HEK293 (cell line): Measurements from ENCODE around the gene NFATC1.

ENCODE experiments used
- CTCF ChIA-PET: fragments of 350-600 bp; formaldehyde crosslinking; extraction: SDS; loops from one replicate; lab custom pipeline; 2021; ENCODE audit warnings: antibody characterized with exemption; lab: Yijun Ruan, JAX
- POLR2A ChIA-PET: fragments of 300-600 bp; formaldehyde crosslinking; extraction: SDS; loops from one replicate; lab custom pipeline; 2020; ENCODE audit warnings: antibody characterized with exemption, inconsistent platforms; lab: Yijun Ruan, JAX
- H3K27ac ChIP-seq: fragments of 200-500 bp; sonication (Bioruptor generic); 2 replicates; pipeline ENCODE4 v1.5.1; 2014; ENCODE audit warnings: low read depth, low read length, control low read depth, inconsistent platforms; ENCODE audit errors: extremely low read depth
- H3K36me3 ChIP-seq, 2 experiments: fragments of 200-500 bp in 1 of 2; sonication (Bioruptor generic) in 1 of 2; 1 replicate in 1 of 2; 2 replicates in 1 of 2; pipeline ENCODE4 v1.5.1; 2014 to 2017; ENCODE audit warnings: inconsistent platforms in 2 of 2, low read length in 2 of 2; ENCODE audit not compliant: control insufficient read depth in 2 of 2, insufficient read depth in 1 of 2
- H3K4me1 ChIP-seq: fragments of 200-500 bp; sonication (Bioruptor generic); 2 replicates; pipeline ENCODE4 v1.5.1; 2014; ENCODE audit warnings: mild to moderate bottlenecking, low read length, inconsistent platforms; ENCODE audit not compliant: control insufficient read depth, insufficient read depth
- H3K4me3 ChIP-seq: 2 replicates; pipeline ENCODE4 v1.5.1; 2011; ENCODE audit warnings: low read depth, mild to moderate bottlenecking, control low read depth, low read length, moderate library complexity
- H3K9me3 ChIP-seq: fragments of 200-500 bp; sonication (Bioruptor generic); 2 replicates; pipeline ENCODE4 v1.5.1; 2014; ENCODE audit warnings: low read depth, low read length, inconsistent platforms; ENCODE audit not compliant: control insufficient read depth, insufficient read depth
- GLIS1 ChIP-seq: fragments of 450-650 bp; formaldehyde crosslinking; IDR thresholded peaks from 2 replicates; pipeline ENCODE4 v1.5.1; 2016; ENCODE audit warnings: missing biosample characterization, missing genetic modification characterization
- GLIS2 ChIP-seq: fragments of 450-650 bp; formaldehyde crosslinking; IDR thresholded peaks from 2 replicates; pipeline ENCODE4 v1.5.1; 2016; ENCODE audit warnings: missing biosample characterization, missing genetic modification characterization
- KLF7 ChIP-seq: fragments of 450-650 bp; formaldehyde crosslinking; IDR thresholded peaks from 2 replicates; pipeline ENCODE4 v1.5.1; 2016; ENCODE audit warnings: missing biosample characterization, missing genetic modification characterization, borderline replicate concordance
- ZNF133 ChIP-seq: fragments of 450-650 bp; formaldehyde crosslinking; IDR thresholded peaks from 2 replicates; pipeline ENCODE4 v1.5.1; 2016; ENCODE audit warnings: missing biosample characterization, missing genetic modification characterization
- ZNF140 ChIP-seq: fragments of 450-650 bp; formaldehyde crosslinking; IDR thresholded peaks from 2 replicates; pipeline ENCODE4 v1.5.1; 2016; ENCODE audit warnings: missing biosample characterization, missing genetic modification characterization
- ZNF174 ChIP-seq: fragments of 450-650 bp; formaldehyde crosslinking; IDR thresholded peaks from 2 replicates; pipeline ENCODE4 v1.5.0; 2017; ENCODE audit warnings: missing biosample characterization, mild to moderate bottlenecking, missing genetic modification characterization
- ZNF23 ChIP-seq: fragments of 450-650 bp; formaldehyde crosslinking; IDR thresholded peaks from 2 replicates; pipeline ENCODE4 v1.5.1; 2016; ENCODE audit warnings: missing biosample characterization, missing genetic modification characterization, borderline replicate concordance
- ZNF266 ChIP-seq: fragments of 450-650 bp; formaldehyde crosslinking; IDR thresholded peaks from 2 replicates; pipeline ENCODE4 v1.5.1; 2016; ENCODE audit warnings: missing biosample characterization, missing genetic modification characterization, low read depth
- ZNF521 ChIP-seq: fragments of 450-650 bp; formaldehyde crosslinking; IDR thresholded peaks from 2 replicates; pipeline ENCODE4 v1.5.1; 2017; ENCODE audit warnings: missing biosample characterization, mild to moderate bottlenecking, missing genetic modification characterization
- ZNF585B ChIP-seq: fragments of 450-650 bp; formaldehyde crosslinking; IDR thresholded peaks from 2 replicates; pipeline ENCODE4 v1.5.1; 2016; ENCODE audit warnings: missing biosample characterization, missing genetic modification characterization
- ZNF701 ChIP-seq: fragments of 450-650 bp; formaldehyde crosslinking; IDR thresholded peaks from 2 replicates; pipeline ENCODE4 v1.5.1; 2016; ENCODE audit warnings: missing biosample characterization, missing genetic modification characterization
- ZNF843 ChIP-seq: fragments of 450-650 bp; formaldehyde crosslinking; IDR thresholded peaks from 2 replicates; pipeline ENCODE4 v1.5.1; 2016; ENCODE audit warnings: missing biosample characterization, missing genetic modification characterization
- TF ChIP-seq, protein P1 (sequence below): fragments of 450-650 bp; IDR thresholded peaks from 2 replicates; pipeline ENCODE4 v1.5.1; 2018; ENCODE audit warnings: missing biosample characterization, missing genetic modification characterization
- TF ChIP-seq, protein P2 (sequence below): fragments of 450-650 bp; formaldehyde crosslinking; IDR thresholded peaks from 2 replicates; pipeline ENCODE4 v1.5.1; 2017; ENCODE audit warnings: missing biosample characterization, missing genetic modification characterization
- TF ChIP-seq, protein P3 (sequence below): fragments of 450-650 bp; formaldehyde crosslinking; IDR thresholded peaks from 2 replicates; pipeline ENCODE4 v1.5.1; 2016; ENCODE audit warnings: missing biosample characterization, missing genetic modification characterization
- TF ChIP-seq, protein P4 (sequence below): fragments of 450-650 bp; formaldehyde crosslinking; IDR thresholded peaks from 2 replicates; pipeline ENCODE4 v1.5.1; 2016; ENCODE audit warnings: missing biosample characterization, missing genetic modification characterization
- TF ChIP-seq, protein P5 (sequence below): fragments of 450-650 bp; formaldehyde crosslinking; IDR thresholded peaks from 2 replicates; pipeline ENCODE4 v1.5.0; 2017; ENCODE audit warnings: missing biosample characterization, missing genetic modification characterization, borderline replicate concordance
- TF ChIP-seq, protein P6 (sequence below): fragments of 450-650 bp; formaldehyde crosslinking; IDR thresholded peaks from 2 replicates; pipeline ENCODE4 v1.5.1; 2016; ENCODE audit warnings: missing biosample characterization, missing genetic modification characterization, low read depth
- TF ChIP-seq, protein P7 (sequence below): fragments of 450-650 bp; formaldehyde crosslinking; IDR thresholded peaks from 2 replicates; pipeline ENCODE4 v1.5.1; 2016; ENCODE audit warnings: missing biosample characterization, missing genetic modification characterization

NFATC1 gene

DNA sequence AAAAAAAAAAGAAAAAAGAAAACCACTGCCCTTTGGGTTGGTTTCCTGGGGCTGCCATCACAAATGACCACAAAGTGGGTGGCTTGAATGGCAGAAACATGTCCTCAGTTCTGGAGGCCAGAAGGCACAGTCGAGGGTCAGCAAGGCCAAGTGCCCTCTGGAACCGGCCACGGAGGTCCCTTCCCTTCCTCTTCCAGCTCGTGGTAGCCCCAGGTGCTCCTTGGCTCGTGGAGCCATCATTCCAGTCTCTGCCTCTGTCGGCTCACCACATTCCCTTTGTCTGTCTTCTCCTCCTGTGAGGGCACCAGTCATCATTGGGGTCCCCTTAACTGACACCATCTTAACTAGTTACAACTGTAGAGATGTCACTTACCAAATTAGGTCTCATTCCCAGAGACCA, 8.5 kb upstream of the NFATC1 start:
- TF ChIP-seq ZNF133, result no peak
- no peak for TF ChIP-seq GLIS1 (tag by site-specific recombination)
- no peak for TF ChIP-seq ZNF266 (tag by site-specific recombination)
- TF ChIP-seq GLIS2 (tag by site-specific recombination), result no peak
- no peak for TF ChIP-seq KLF7
- TF ChIP-seq, protein P1, sequence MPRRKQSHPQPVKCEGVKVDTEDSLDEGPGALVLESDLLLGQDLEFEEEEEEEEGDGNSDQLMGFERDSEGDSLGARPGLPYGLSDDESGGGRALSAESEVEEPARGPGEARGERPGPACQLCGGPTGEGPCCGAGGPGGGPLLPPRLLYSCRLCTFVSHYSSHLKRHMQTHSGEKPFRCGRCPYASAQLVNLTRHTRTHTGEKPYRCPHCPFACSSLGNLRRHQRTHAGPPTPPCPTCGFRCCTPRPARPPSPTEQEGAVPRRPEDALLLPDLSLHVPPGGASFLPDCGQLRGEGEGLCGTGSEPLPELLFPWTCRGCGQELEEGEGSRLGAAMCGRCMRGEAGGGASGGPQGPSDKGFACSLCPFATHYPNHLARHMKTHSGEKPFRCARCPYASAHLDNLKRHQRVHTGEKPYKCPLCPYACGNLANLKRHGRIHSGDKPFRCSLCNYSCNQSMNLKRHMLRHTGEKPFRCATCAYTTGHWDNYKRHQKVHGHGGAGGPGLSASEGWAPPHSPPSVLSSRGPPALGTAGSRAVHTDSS, result no peak
- no peak for TF ChIP-seq ZNF140 (tag by site-specific recombination)
- TF ChIP-seq ZNF521 (tag by site-specific recombination), result no peak
- TF ChIP-seq ZNF843 (tag by site-specific recombination), result no peak
- TF ChIP-seq ZNF585B (tag by site-specific recombination), result no peak
- TF ChIP-seq, protein P2, sequence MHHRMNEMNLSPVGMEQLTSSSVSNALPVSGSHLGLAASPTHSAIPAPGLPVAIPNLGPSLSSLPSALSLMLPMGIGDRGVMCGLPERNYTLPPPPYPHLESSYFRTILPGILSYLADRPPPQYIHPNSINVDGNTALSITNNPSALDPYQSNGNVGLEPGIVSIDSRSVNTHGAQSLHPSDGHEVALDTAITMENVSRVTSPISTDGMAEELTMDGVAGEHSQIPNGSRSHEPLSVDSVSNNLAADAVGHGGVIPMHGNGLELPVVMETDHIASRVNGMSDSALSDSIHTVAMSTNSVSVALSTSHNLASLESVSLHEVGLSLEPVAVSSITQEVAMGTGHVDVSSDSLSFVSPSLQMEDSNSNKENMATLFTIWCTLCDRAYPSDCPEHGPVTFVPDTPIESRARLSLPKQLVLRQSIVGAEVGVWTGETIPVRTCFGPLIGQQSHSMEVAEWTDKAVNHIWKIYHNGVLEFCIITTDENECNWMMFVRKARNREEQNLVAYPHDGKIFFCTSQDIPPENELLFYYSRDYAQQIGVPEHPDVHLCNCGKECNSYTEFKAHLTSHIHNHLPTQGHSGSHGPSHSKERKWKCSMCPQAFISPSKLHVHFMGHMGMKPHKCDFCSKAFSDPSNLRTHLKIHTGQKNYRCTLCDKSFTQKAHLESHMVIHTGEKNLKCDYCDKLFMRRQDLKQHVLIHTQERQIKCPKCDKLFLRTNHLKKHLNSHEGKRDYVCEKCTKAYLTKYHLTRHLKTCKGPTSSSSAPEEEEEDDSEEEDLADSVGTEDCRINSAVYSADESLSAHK (tag by site-specific recombination), result no peak
- H3K36me3 ChIP-seq, result no peaks in the 10 kb centered on the region
- CTCF ChIA-PET, result interaction anchor here (0.6 to 1.5 kb wide), 2 partner anchors 140 to 143 kb away, joined by 4 to 9 read pairs; no protein-coding TSS in a partner anchor

DNA sequence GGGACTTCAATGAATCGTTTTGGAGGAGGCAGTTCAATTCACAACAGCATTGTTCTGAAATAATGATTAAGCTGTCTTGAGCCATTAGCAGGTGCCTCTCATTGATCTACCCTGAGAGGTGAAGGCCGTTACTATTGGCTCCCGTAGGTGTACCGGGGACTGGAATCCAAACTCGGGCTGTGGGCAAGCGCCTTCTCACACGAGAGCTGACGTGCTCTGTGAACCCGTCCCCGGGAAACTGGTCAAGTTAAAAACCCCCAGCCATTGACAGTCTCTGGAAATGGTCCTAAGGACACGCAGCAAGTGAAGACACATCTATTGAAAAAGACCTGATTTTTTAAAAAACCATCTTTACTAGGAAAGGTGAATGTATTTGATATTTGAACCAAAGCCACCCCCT, 8.1 kb upstream of the NFATC1 start:
- H3K36me3 ChIP-seq, result no peaks in the 10 kb centered on the region
- TF ChIP-seq, protein P3, sequence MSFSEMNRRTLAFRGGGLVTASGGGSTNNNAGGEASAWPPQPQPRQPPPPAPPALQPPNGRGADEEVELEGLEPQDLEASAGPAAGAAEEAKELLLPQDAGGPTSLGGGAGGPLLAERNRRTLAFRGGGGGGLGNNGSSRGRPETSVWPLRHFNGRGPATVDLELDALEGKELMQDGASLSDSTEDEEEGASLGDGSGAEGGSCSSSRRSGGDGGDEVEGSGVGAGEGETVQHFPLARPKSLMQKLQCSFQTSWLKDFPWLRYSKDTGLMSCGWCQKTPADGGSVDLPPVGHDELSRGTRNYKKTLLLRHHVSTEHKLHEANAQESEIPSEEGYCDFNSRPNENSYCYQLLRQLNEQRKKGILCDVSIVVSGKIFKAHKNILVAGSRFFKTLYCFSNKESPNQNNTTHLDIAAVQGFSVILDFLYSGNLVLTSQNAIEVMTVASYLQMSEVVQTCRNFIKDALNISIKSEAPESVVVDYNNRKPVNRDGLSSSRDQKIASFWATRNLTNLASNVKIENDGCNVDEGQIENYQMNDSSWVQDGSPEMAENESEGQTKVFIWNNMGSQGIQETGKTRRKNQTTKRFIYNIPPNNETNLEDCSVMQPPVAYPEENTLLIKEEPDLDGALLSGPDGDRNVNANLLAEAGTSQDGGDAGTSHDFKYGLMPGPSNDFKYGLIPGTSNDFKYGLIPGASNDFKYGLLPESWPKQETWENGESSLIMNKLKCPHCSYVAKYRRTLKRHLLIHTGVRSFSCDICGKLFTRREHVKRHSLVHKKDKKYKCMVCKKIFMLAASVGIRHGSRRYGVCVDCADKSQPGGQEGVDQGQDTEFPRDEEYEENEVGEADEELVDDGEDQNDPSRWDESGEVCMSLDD (tag by site-specific recombination), result no peak
- TF ChIP-seq ZNF174 (tag by site-specific recombination), result no peak
- TF ChIP-seq, protein P4, sequence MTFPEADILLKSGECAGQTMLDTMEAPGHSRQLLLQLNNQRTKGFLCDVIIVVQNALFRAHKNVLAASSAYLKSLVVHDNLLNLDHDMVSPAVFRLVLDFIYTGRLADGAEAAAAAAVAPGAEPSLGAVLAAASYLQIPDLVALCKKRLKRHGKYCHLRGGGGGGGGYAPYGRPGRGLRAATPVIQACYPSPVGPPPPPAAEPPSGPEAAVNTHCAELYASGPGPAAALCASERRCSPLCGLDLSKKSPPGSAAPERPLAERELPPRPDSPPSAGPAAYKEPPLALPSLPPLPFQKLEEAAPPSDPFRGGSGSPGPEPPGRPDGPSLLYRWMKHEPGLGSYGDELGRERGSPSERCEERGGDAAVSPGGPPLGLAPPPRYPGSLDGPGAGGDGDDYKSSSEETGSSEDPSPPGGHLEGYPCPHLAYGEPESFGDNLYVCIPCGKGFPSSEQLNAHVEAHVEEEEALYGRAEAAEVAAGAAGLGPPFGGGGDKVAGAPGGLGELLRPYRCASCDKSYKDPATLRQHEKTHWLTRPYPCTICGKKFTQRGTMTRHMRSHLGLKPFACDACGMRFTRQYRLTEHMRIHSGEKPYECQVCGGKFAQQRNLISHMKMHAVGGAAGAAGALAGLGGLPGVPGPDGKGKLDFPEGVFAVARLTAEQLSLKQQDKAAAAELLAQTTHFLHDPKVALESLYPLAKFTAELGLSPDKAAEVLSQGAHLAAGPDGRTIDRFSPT (tag by site-specific recombination), result no peak
- no peak for TF ChIP-seq ZNF701 (tag by site-specific recombination)
- TF ChIP-seq, protein P5, sequence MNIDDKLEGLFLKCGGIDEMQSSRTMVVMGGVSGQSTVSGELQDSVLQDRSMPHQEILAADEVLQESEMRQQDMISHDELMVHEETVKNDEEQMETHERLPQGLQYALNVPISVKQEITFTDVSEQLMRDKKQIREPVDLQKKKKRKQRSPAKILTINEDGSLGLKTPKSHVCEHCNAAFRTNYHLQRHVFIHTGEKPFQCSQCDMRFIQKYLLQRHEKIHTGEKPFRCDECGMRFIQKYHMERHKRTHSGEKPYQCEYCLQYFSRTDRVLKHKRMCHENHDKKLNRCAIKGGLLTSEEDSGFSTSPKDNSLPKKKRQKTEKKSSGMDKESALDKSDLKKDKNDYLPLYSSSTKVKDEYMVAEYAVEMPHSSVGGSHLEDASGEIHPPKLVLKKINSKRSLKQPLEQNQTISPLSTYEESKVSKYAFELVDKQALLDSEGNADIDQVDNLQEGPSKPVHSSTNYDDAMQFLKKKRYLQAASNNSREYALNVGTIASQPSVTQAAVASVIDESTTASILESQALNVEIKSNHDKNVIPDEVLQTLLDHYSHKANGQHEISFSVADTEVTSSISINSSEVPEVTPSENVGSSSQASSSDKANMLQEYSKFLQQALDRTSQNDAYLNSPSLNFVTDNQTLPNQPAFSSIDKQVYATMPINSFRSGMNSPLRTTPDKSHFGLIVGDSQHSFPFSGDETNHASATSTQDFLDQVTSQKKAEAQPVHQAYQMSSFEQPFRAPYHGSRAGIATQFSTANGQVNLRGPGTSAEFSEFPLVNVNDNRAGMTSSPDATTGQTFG (tag by site-specific recombination), result no peak
- TF ChIP-seq, protein P6, sequence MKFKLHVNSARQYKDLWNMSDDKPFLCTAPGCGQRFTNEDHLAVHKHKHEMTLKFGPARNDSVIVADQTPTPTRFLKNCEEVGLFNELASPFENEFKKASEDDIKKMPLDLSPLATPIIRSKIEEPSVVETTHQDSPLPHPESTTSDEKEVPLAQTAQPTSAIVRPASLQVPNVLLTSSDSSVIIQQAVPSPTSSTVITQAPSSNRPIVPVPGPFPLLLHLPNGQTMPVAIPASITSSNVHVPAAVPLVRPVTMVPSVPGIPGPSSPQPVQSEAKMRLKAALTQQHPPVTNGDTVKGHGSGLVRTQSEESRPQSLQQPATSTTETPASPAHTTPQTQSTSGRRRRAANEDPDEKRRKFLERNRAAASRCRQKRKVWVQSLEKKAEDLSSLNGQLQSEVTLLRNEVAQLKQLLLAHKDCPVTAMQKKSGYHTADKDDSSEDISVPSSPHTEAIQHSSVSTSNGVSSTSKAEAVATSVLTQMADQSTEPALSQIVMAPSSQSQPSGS (tag by site-specific recombination), result no peak
- TF ChIP-seq ZNF23, result no peak
- TF ChIP-seq, protein P7, sequence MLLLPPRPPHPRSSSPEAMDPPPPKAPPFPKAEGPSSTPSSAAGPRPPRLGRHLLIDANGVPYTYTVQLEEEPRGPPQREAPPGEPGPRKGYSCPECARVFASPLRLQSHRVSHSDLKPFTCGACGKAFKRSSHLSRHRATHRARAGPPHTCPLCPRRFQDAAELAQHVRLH (tag by site-specific recombination), result no peak
- no peaks in the 10 kb centered on the region for H3K4me1 ChIP-seq
- CTCF ChIA-PET, result interaction anchor here (0.6 to 1.5 kb wide), 2 partner anchors 140 to 143 kb away, joined by 4 to 9 read pairs; no protein-coding TSS in a partner anchor
- H3K4me3 ChIP-seq, result no peak overlapping the region
- H3K9me3 ChIP-seq, result no peaks in the 10 kb centered on the region
- no peak overlapping the region for H3K27ac ChIP-seq
- POLR2A ChIA-PET, result no interaction called here

More for the DNA sequence above, 8.5 kb upstream of the NFATC1 start:
- no peaks in the 10 kb centered on the region for H3K9me3 ChIP-seq
- H3K4me3 ChIP-seq, result no peak overlapping the region
- H3K4me1 ChIP-seq, result no peaks in the 10 kb centered on the region
- H3K27ac ChIP-seq, result no peak overlapping the region
- POLR2A ChIA-PET, result no interaction called here
